H9 (cell line): ENCODE results near the gene TMEM182. TPM values are rescaled to one million over a fixed set of nuclear protein-coding genes. Genes with fewer than 3 reads are reported as not detected.

Experiments
- DNase-seq: peaks from one replicate; pipeline ENCODE4 v3.0.0-alpha.2; 2017
- H2AFZ ChIP-seq: one replicate; pipeline ENCODE4 v1.6.1; 2013; ENCODE audit warnings: mild to moderate bottlenecking, low read length, control low read depth, moderate library complexity
- H2AK5ac ChIP-seq: 2 replicates; pipeline ENCODE4 v1.6.1; 2013; ENCODE audit warnings: low read length, control low read depth, mixed read lengths; ENCODE audit not compliant: insufficient read length
- H2BK120ac ChIP-seq: one replicate; pipeline ENCODE4 v1.6.1; 2013; ENCODE audit warnings: low read depth, mild to moderate bottlenecking, low read length, control low read depth, inconsistent platforms; ENCODE audit not compliant: poor library complexity, severe bottlenecking
- H2BK12ac ChIP-seq: 2 replicates; pipeline ENCODE4 v1.6.1; 2013; ENCODE audit warnings: low read length, control low read depth, mixed read lengths, low read depth; ENCODE audit not compliant: insufficient read length
- H2BK15ac ChIP-seq: 2 replicates; pipeline ENCODE4 v1.6.1; 2013; ENCODE audit warnings: low read depth, low read length, control low read depth
- H2BK20ac ChIP-seq: one replicate; pipeline ENCODE4 v1.6.1; 2013; ENCODE audit warnings: low read depth, mild to moderate bottlenecking, low read length, control low read depth, inconsistent platforms; ENCODE audit not compliant: poor library complexity, severe bottlenecking
- H2BK5ac ChIP-seq: 2 replicates; pipeline ENCODE4 v1.6.1; 2013; ENCODE audit warnings: low read length, control low read depth, mixed read lengths; ENCODE audit not compliant: insufficient read length
- H3K14ac ChIP-seq: 2 replicates; pipeline ENCODE4 v1.6.1; 2013; ENCODE audit warnings: low read length, control low read depth; ENCODE audit not compliant: insufficient read depth
- H3K18ac ChIP-seq: 2 replicates; pipeline ENCODE4 v1.6.1; 2013; ENCODE audit warnings: low read depth, mild to moderate bottlenecking, mixed read lengths, low read length, control low read depth; ENCODE audit not compliant: insufficient read length
- H3K23ac ChIP-seq: 2 replicates; pipeline ENCODE4 v1.6.1; 2013; ENCODE audit warnings: low read length, control low read depth, mixed read lengths, low read depth; ENCODE audit not compliant: insufficient read length
- H3K23me2 ChIP-seq: 2 replicates; pipeline ENCODE4 v1.6.1; 2013; ENCODE audit warnings: low read depth, mild to moderate bottlenecking, mixed read lengths, low read length, control low read depth; ENCODE audit not compliant: insufficient read length, poor library complexity, severe bottlenecking
- H3K27ac ChIP-seq: 2 replicates; pipeline ENCODE4 v1.5.1; 2013; ENCODE audit warnings: low read length, control low read depth, mixed read lengths, low read depth; ENCODE audit not compliant: insufficient read length
- H3K27me3 ChIP-seq: 2 replicates; pipeline ENCODE4 v1.6.1; 2013; ENCODE audit warnings: low read length, control low read depth, inconsistent platforms; ENCODE audit not compliant: insufficient read depth
- H3K4ac ChIP-seq: 2 replicates; pipeline ENCODE4 v1.6.1; 2013; ENCODE audit warnings: low read depth, mild to moderate bottlenecking, control low read depth, inconsistent platforms, low read length, moderate library complexity
- H3K4me1 ChIP-seq: 2 replicates; pipeline ENCODE4 v1.6.1; 2013; ENCODE audit warnings: low read length, control low read depth, inconsistent platforms; ENCODE audit not compliant: insufficient read depth
- H3K4me2 ChIP-seq: 2 replicates; pipeline ENCODE4 v1.6.1; 2013; ENCODE audit warnings: low read length, control low read depth, mixed read lengths; ENCODE audit not compliant: insufficient read length, insufficient read depth
- H3K56ac ChIP-seq: 2 replicates; pipeline ENCODE4 v1.6.1; 2013; ENCODE audit warnings: low read depth, mild to moderate bottlenecking, mixed read lengths, low read length, control low read depth; ENCODE audit not compliant: insufficient read length
- H3K79me1 ChIP-seq: 2 replicates; pipeline ENCODE4 v1.6.1; 2013; ENCODE audit warnings: low read depth, mild to moderate bottlenecking, moderate library complexity, low read length, control low read depth, inconsistent platforms; ENCODE audit not compliant: insufficient read depth, poor library complexity, severe bottlenecking
- H3K79me2 ChIP-seq: 2 replicates; pipeline ENCODE4 v1.6.1; 2013; ENCODE audit warnings: low read length, control low read depth, inconsistent platforms; ENCODE audit not compliant: insufficient read depth
- H3K9ac ChIP-seq: 2 replicates; pipeline ENCODE4 v1.6.1; 2013; ENCODE audit warnings: low read length, control low read depth, mixed read lengths; ENCODE audit not compliant: insufficient read length; ENCODE audit errors: extremely low read depth
- H3K9me3 ChIP-seq: one replicate; pipeline ENCODE4 v1.6.1; 2013; ENCODE audit warnings: low read depth, low read length, inconsistent platforms; ENCODE audit not compliant: control insufficient read depth
- H3T11ph ChIP-seq: one replicate; pipeline ENCODE4 v1.6.1; 2013; ENCODE audit warnings: mild to moderate bottlenecking, low read length, control low read depth, inconsistent platforms
- H4K20me1 ChIP-seq: one replicate; pipeline ENCODE4 v1.6.1; 2013; ENCODE audit not compliant: control insufficient read depth, insufficient read length, insufficient read depth
- H4K5ac ChIP-seq: 2 replicates; pipeline ENCODE4 v1.6.1; 2013; ENCODE audit warnings: low read depth, mild to moderate bottlenecking, mixed read lengths, low read length, control low read depth; ENCODE audit not compliant: insufficient read length
- H4K8ac ChIP-seq: replicated peaks from 2 replicates; pipeline ENCODE4 v1.6.1; 2013; ENCODE audit warnings: low read length, control low read depth, mixed read lengths, low read depth; ENCODE audit not compliant: insufficient read length
- H4K91ac ChIP-seq: 2 replicates; pipeline ENCODE4 v1.6.1; 2013; ENCODE audit warnings: low read depth, mild to moderate bottlenecking, moderate library complexity, mixed read lengths, low read length, control low read depth; ENCODE audit not compliant: insufficient read length
- H3K27ac Mint-ChIP-seq, 3 experiments: 2 replicates in 2 of 3; 3 replicates in 1 of 3; pipeline ENCODE4 v1.8.0; 2020 to 2021; ENCODE audit warnings: mixed read lengths in 3 of 3, mild to moderate bottlenecking in 1 of 3, moderate library complexity in 1 of 3
- H3K27me3 Mint-ChIP-seq: 2 replicates; pipeline ENCODE4 v1.8.0; 2021; ENCODE audit warnings: low read depth, mild to moderate bottlenecking, moderate library complexity, mixed read lengths
- H3K36me3 Mint-ChIP-seq, 3 experiments: 2 replicates in 2 of 3; 3 replicates in 1 of 3; pipeline ENCODE4 v1.8.0; 2020 to 2021; ENCODE audit warnings: low read depth in 3 of 3, mixed read lengths in 3 of 3; ENCODE audit not compliant: insufficient read depth in 1 of 3
- H3K4me1 Mint-ChIP-seq, 2 experiments: 2 replicates each; pipeline ENCODE4 v1.8.0; 2020; ENCODE audit warnings: mixed read lengths in 2 of 2
- H3K4me3 Mint-ChIP-seq, 2 experiments: 2 replicates in 1 of 2; 3 replicates in 1 of 2; pipeline ENCODE4 v1.8.0; 2020 to 2021; ENCODE audit warnings: mild to moderate bottlenecking in 2 of 2, mixed read lengths in 2 of 2, moderate library complexity in 1 of 2
- H3K9me3 Mint-ChIP-seq, 2 experiments: 2 replicates in 1 of 2; 3 replicates in 1 of 2; pipeline ENCODE4 v1.8.0; 2020; ENCODE audit warnings: mild to moderate bottlenecking in 2 of 2, mixed read lengths in 2 of 2, moderate library complexity in 1 of 2
- WGBS: extraction: QIAGEN DNeasy Blood & Tissue Kit; methylation state at CpG from one replicate; pipeline ENCODE4 v1.1.7; 2013; ENCODE audit warnings: missing lambda C conversion rate, low lambda C conversion rate, mixed read lengths; ENCODE audit not compliant: insufficient read length; ENCODE audit errors: extremely low coverage; 5-methylcytosine and 5-hydroxymethylcytosine counted together
- total RNA-seq: library from RNA; stranded (reverse); gene quantifications from 2 replicates; pipeline ENCODE4 v1.2.1, GENCODE V29; 2021
- TF ChIP-seq, protein P1 (sequence below): fragments of 200-600 bp; sonication (generic); conservative IDR thresholded peaks from 3 replicates; pipeline ENCODE4 v1.8.0; 2021; ENCODE audit warnings: antibody characterized with exemption, mild to moderate bottlenecking

TMEM182 gene
- total RNA-seq, 1 experiment from 2014 or later = 3.6 TPM

GRCh38 chr2:102717308-102718018 is 44.4 kb upstream of the TMEM182 start:
- Histone ChIP-seq H3K9ac (no peak overlapping the region), H2BK15ac (no peak overlapping the region), H3T11ph (no peak overlapping the region), H2AFZ (no peak overlapping the region), H4K20me1 (no peaks in the 10 kb centered on the region), H4K91ac (no peak overlapping the region), H3K4me1 (no peaks in the 10 kb centered on the region), H3K27me3 (no peaks in the 10 kb centered on the region), H2BK5ac (no peak overlapping the region), H2BK20ac (no peak overlapping the region), H2AK5ac (no peak overlapping the region), H3K9me3 (no peaks in the 10 kb centered on the region), H3K56ac (no peak overlapping the region), H3K23me2 (no peaks in the 10 kb centered on the region), H2BK12ac (no peak overlapping the region), H3K79me2 (no peaks in the 10 kb centered on the region), H4K8ac (no peak overlapping the region), H3K4me2 (no peak overlapping the region), H4K5ac (no peak overlapping the region), H3K18ac (no peak overlapping the region), H3K79me1 (no peaks in the 10 kb centered on the region), H3K14ac (no peak overlapping the region), H3K4ac (no peak overlapping the region), H2BK120ac (no peak overlapping the region), H3K23ac (no peak overlapping the region), H3K27ac (no peak overlapping the region)
- DNase-seq = no peak
- no peaks in the 10 kb centered on the region for H3K9me3 Mint-ChIP-seq
- no peaks in the 10 kb centered on the region for H3K4me1 Mint-ChIP-seq
- H3K27ac Mint-ChIP-seq = no peak overlapping the region; a peak in 1 of 7 replicates
- no peaks in the 10 kb centered on the region for H3K27me3 Mint-ChIP-seq
- no peak overlapping the region for H3K4me3 Mint-ChIP-seq
- no CpG with 5 or more reads among the region's 5 CpGs for WGBS
- TF ChIP-seq, protein P1, sequence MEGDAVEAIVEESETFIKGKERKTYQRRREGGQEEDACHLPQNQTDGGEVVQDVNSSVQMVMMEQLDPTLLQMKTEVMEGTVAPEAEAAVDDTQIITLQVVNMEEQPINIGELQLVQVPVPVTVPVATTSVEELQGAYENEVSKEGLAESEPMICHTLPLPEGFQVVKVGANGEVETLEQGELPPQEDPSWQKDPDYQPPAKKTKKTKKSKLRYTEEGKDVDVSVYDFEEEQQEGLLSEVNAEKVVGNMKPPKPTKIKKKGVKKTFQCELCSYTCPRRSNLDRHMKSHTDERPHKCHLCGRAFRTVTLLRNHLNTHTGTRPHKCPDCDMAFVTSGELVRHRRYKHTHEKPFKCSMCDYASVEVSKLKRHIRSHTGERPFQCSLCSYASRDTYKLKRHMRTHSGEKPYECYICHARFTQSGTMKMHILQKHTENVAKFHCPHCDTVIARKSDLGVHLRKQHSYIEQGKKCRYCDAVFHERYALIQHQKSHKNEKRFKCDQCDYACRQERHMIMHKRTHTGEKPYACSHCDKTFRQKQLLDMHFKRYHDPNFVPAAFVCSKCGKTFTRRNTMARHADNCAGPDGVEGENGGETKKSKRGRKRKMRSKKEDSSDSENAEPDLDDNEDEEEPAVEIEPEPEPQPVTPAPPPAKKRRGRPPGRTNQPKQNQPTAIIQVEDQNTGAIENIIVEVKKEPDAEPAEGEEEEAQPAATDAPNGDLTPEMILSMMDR = no peak
- H3K36me3 Mint-ChIP-seq = peaks cover 18 to 47% (median 33%) of the 10 kb centered on the region in 3 experiments; a peak in 6 of 7 replicates
